ENCODE results near the gene FBXW11.

- TF ChIP-seq CTCF (conservative IDR thresholded peaks at IDR 0.05) = no peak
- TF ChIP-seq EZH2 (IDR thresholded peaks at IDR 0.05; ENCODE audit: low read depth) = no peak
These were observed 104.7 kb downstream of the FBXW11 start for GRCh38 chr5:171901764-171902163.
